Activated CD8-positive, alpha-beta memory T cell treated with anti-CD3 and anti-CD28 coated beads for 1 hour (primary cell): ENCODE results near the gene CRISPLD2.
"Not testable (repeated sequence)": the region's sequence is repeated elsewhere in the genome, so short reads cannot be mapped to it uniquely, and the experiment has no call there.

Source experiments
- DNase-seq, 2 donors: peaks; one replicate each; pipeline ENCODE4 v3.0.0-alpha.2; 2020; ENCODE audit warnings: low read depth in 1 of 2; ENCODE audit errors: extremely low read depth in 1 of 2

CRISPLD2 gene

GRCh38 chr16:84926462-84926861 lies 106.7 kb downstream of the CRISPLD2 start:
- DNase-seq = no peak

GRCh38 chr16:84927621-84928591 lies 108.1 kb downstream of the CRISPLD2 start:
- DNase-seq = no peak

- no peak for DNase-seq
Measured at GRCh38 chr16:84928679-84929420, 109.1 kb downstream of the CRISPLD2 start.

- no peak for DNase-seq
Measured at GRCh38 chr16:84929421-84930297, 109.9 kb downstream of the CRISPLD2 start.

GRCh38 chr16:84930298-84931106 lies 110.7 kb downstream of the CRISPLD2 start:
- DNase-seq = no peak

GRCh38 chr16:84931107-84931494 lies 111.3 kb downstream of the CRISPLD2 start:
- DNase-seq = no peak

- no peak for DNase-seq
Measured at GRCh38 chr16:84931506-84931905, 111.7 kb downstream of the CRISPLD2 start.

- no peak for DNase-seq
Measured at GRCh38 chr16:84932681-84933080, 112.9 kb downstream of the CRISPLD2 start.

GRCh38 chr16:84933774-84934631 lies 114.2 kb downstream of the CRISPLD2 start:
- DNase-seq = no peak

- no peak for DNase-seq
Measured at GRCh38 chr16:84937196-84938005, 117.6 kb downstream of the CRISPLD2 start.

GRCh38 chr16:84938616-84939015 lies 118.8 kb downstream of the CRISPLD2 start:
- DNase-seq = not testable (repeated sequence)

GRCh38 chr16:84940670-84941551 lies 121.1 kb downstream of the CRISPLD2 start:
- no peak for DNase-seq

GRCh38 chr16:84941921-84942320 lies 122.1 kb downstream of the CRISPLD2 start:
- DNase-seq = no peak

- no peak for DNase-seq
Measured at GRCh38 chr16:84942786-84943185, 123.0 kb downstream of the CRISPLD2 start.

- no peak for DNase-seq
Measured at GRCh38 chr16:84943620-84944019, 123.8 kb downstream of the CRISPLD2 start.

- DNase-seq = no peak
Measured at GRCh38 chr16:84947022-84947421, 127.2 kb downstream of the CRISPLD2 start.
